Smooth muscle cell (in vitro differentiated cells): ENCODE results near the gene PSME3IP1. TPM values are rescaled to one million over a fixed set of nuclear protein-coding genes. Genes with fewer than 3 reads are reported as not detected.

Experiments used
- DNase-seq: peaks from one replicate; lab custom pipeline; 2025; ENCODE audit not compliant: unreplicated experiment; lab: John Stamatoyannopoulos, UW
- H2AFZ ChIP-seq: fragments of 200-600 bp; sonication (generic); 2 replicates; pipeline ENCODE4 v1.6.0; 2016; ENCODE audit warnings: antibody characterized with exemption, low read depth, mild to moderate bottlenecking
- H3F3A ChIP-seq: fragments of 200-600 bp; sonication (generic); 2 replicates; pipeline ENCODE4 v1.6.0; 2017; ENCODE audit warnings: antibody characterized with exemption, low read depth
- H3K27ac ChIP-seq: fragments of 200-600 bp; sonication (generic); 2 replicates; pipeline ENCODE4 v1.5.1; 2016; ENCODE audit warnings: low read depth, mild to moderate bottlenecking
- H3K27me3 ChIP-seq: fragments of 200-600 bp; sonication (generic); 2 replicates; pipeline ENCODE4 v1.6.1; 2016; ENCODE audit warnings: low read depth, mild to moderate bottlenecking
- H3K36me3 ChIP-seq: fragments of 200-600 bp; sonication (generic); 2 replicates; pipeline ENCODE4 v1.5.1; 2016; ENCODE audit warnings: low read depth
- H3K4me1 ChIP-seq: fragments of 200-600 bp; sonication (generic); 2 replicates; pipeline ENCODE4 v1.5.1; 2016; ENCODE audit warnings: low read depth
- H3K4me2 ChIP-seq: fragments of 200-600 bp; sonication (generic); 2 replicates; pipeline ENCODE4 v1.6.0; 2016; ENCODE audit warnings: mild to moderate bottlenecking
- H3K4me3 ChIP-seq: fragments of 200-600 bp; sonication (generic); 2 replicates; pipeline ENCODE4 v1.5.1; 2016; ENCODE audit warnings: mild to moderate bottlenecking
- H3K79me2 ChIP-seq: fragments of 200-600 bp; sonication (generic); 2 replicates; pipeline ENCODE4 v1.6.0; 2016; ENCODE audit warnings: low read depth, mild to moderate bottlenecking
- H3K9ac ChIP-seq: fragments of 200-600 bp; sonication (generic); 2 replicates; pipeline ENCODE4 v1.6.0; 2016; ENCODE audit warnings: low read depth
- H3K9me3 ChIP-seq: fragments of 200-600 bp; sonication (generic); replicated peaks from 2 replicates; pipeline ENCODE4 v1.5.1; 2016; ENCODE audit warnings: low read depth
- H4K20me1 ChIP-seq: fragments of 200-600 bp; sonication (generic); 2 replicates; pipeline ENCODE4 v1.6.0; 2016; ENCODE audit warnings: low read depth
- WGBS: methylation state at CpG from one replicate; pipeline ENCODE4 v1.1.7; 2016; ENCODE audit warnings: low lambda C conversion rate; 5-methylcytosine and 5-hydroxymethylcytosine counted together
- polyA plus RNA-seq: library from polyadenylated mRNA; unstranded; fragments of >200 nt; fragmentation: Nextera tagmentation; extraction: Ambion mirVana; gene quantifications from 2 replicates; pipeline ENCODE4 v1.2.1, GENCODE V29; 2016
- total RNA-seq: library from RNA; depleted of rRNA; stranded (reverse); fragments of >200 nt; gene quantifications from 2 replicates; pipeline ENCODE4 v1.2.3, GENCODE V29; 2014
- TF ChIP-seq, protein P1 (sequence below): fragments of 200-600 bp; sonication (generic); IDR thresholded peaks from 2 replicates; pipeline ENCODE4 v1.5.1; 2017; ENCODE audit warnings: borderline replicate concordance, mild to moderate bottlenecking, antibody characterized with exemption; ENCODE audit not compliant: insufficient read depth, poor library complexity, severe bottlenecking

The PSME3IP1 gene
- total and polyA plus RNA-seq, 2 experiments from 2014 or later: 58.1 to 104 TPM

DNA sequence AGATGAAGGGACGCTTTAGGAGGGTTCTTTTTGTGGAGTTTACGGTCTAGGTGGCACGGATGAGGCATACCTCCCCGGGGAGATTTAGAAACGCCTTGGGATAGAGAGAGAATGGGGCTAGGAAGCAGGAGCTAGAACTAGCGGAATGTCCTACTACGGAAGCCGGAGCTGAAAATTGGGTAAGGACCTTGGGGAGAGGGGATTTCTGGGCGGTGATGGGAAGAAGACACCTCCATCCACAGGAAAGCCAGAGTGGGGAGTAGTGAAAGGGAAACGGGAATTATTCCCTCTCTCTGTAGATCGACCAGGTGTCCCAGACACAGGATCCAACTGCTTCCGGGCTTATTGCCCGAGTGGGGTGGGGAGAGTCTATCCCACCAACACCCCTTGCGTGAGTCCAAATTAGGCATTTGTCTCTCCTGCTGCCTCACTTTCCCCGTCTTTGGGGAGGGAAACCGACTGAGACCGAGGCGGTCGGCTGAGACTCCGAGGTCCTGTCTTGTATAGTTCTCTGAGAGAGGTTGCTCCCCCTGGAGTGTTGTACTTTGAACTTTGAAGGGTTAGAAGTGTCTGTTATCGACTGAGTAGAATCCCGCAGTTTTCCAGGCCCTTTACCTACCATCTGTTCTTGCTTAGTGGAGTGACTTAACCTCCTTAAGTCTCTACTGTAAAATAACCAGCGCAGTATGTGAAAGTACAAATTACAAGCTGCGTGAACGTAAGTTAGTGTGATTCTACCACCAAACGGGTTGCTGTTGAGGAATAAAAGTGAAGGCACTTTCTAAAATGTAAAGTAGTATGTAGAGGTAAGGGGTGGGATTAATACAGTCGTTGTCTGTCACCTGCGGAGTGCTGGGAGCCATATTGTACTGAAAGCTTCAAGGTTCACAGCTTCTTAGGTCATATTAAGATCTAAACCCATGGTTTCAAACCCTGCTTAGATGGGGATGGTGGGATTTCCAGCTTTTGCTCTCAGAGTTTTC, 1.3 kb upstream of the PSME3IP1 start:
- Histone ChIP-seq H3K4me3 (peak overlapping the region; percentile 78), H3K36me3 (no peaks in the 10 kb centered on the region), H3K79me2 (peaks cover 89% of the 10 kb centered on the region), H3K9me3 (no peaks in the 10 kb centered on the region), H2AFZ (peak overlapping the region; percentile 53), H3K9ac (peak overlapping the region; percentile 93), H4K20me1 (peaks cover 32% of the 10 kb centered on the region), H3K27ac (peak overlapping the region; percentile 87), H3K4me1 (peaks cover 43% of the 10 kb centered on the region), H3K27me3 (no peaks in the 10 kb centered on the region), H3K4me2 (peak overlapping the region; percentile 96), H3F3A (peaks cover 15% of the 10 kb centered on the region)
- DNase-seq: no peak
- TF ChIP-seq, protein P1, sequence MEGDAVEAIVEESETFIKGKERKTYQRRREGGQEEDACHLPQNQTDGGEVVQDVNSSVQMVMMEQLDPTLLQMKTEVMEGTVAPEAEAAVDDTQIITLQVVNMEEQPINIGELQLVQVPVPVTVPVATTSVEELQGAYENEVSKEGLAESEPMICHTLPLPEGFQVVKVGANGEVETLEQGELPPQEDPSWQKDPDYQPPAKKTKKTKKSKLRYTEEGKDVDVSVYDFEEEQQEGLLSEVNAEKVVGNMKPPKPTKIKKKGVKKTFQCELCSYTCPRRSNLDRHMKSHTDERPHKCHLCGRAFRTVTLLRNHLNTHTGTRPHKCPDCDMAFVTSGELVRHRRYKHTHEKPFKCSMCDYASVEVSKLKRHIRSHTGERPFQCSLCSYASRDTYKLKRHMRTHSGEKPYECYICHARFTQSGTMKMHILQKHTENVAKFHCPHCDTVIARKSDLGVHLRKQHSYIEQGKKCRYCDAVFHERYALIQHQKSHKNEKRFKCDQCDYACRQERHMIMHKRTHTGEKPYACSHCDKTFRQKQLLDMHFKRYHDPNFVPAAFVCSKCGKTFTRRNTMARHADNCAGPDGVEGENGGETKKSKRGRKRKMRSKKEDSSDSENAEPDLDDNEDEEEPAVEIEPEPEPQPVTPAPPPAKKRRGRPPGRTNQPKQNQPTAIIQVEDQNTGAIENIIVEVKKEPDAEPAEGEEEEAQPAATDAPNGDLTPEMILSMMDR: no peak
- WGBS: 3% methylated on average over 28 of the region's 28 CpGs

DNA sequence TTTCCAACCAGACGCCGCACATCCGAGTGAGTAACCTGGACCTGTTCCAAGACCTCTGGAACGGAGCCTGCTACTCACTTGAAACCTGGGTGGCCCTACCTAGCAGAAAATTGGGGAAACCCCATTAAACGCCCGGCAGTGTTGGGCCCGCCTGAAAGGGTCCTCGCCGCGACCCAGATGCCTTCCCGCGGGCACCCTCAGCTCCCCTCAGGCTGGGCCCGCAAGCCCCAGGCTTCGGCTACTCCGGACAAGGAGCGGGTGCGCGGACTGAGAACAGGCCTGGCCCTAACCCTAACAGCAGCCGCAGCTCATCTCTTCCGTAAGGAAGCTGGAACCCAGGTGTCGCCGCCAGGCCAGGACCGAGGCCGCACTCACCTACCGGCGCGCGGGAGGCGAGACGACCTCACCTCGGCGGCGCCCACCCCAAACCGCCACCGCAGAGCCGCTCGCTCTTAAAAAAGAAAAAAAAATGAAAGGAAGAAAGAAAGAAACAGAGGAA, 344 bp downstream of the PSME3IP1 start:
- no peaks in the 10 kb centered on the region for H3K27me3 ChIP-seq
- peaks cover 10% of the 10 kb centered on the region for H3F3A ChIP-seq
- 2% methylated on average over 35 of the region's 37 CpGs for WGBS
- peaks cover 27% of the 10 kb centered on the region for H3K4me1 ChIP-seq
- no peak for DNase-seq
- peaks cover 21% of the 10 kb centered on the region for H4K20me1 ChIP-seq
- peak overlapping the region; percentile 75 for H3K4me3 ChIP-seq
- H3K27ac ChIP-seq: peak overlapping the region; percentile 84
- H3K4me2 ChIP-seq: peak overlapping the region; percentile 87
- H3K36me3 ChIP-seq: no peaks in the 10 kb centered on the region
- H2AFZ ChIP-seq: peak overlapping the region; percentile 80
- TF ChIP-seq, protein P1: no peak
- peaks cover 88% of the 10 kb centered on the region for H3K79me2 ChIP-seq
- H3K9ac ChIP-seq: peak overlapping the region; percentile 90
- H3K9me3 ChIP-seq: no peaks in the 10 kb centered on the region

DNA sequence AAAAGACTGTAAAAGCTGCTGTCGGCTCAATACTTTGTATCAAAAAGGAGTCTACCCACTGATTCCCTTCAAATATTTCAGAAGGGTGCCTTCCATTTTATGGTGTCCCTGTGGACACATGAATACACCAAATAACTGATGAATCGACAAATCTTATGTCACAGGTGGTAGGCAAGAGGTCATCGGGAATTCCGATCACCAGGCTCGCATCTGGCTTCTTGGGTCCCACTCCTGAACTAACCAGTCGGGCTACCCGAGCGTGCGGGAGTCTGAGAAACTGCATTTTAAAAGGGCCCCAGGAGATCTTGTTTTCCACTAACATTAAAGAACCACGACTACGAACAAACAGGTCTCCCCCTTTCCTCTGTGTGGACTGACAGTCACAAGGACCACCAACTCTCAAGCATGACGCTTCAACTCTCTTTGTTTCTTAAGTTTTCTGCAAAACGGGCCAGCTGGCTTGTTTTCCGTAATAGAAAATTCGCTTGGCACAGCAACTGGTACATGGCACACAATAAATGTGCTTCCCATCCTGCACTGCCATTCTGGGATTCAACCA, 873 bp downstream of the PSME3IP1 start:
- peak overlapping the region; percentile 75 for H3K4me3 ChIP-seq
- peak overlapping the region; percentile 84 for H3K27ac ChIP-seq
- H2AFZ ChIP-seq: peak overlapping the region; percentile 80
- H3F3A ChIP-seq: peaks cover 10% of the 10 kb centered on the region
- no peaks in the 10 kb centered on the region for H3K9me3 ChIP-seq
- peak overlapping the region; percentile 87 for H3K4me2 ChIP-seq
- TF ChIP-seq, protein P1: no peak
- H3K79me2 ChIP-seq: peaks cover 88% of the 10 kb centered on the region
- no peaks in the 10 kb centered on the region for H3K36me3 ChIP-seq
- H4K20me1 ChIP-seq: peaks cover 19% of the 10 kb centered on the region
- H3K9ac ChIP-seq: peak overlapping the region; percentile 90
- H3K27me3 ChIP-seq: no peaks in the 10 kb centered on the region
- no peak for DNase-seq
- 25% methylated on average over 15 of the region's 15 CpGs for WGBS
- peaks cover 27% of the 10 kb centered on the region for H3K4me1 ChIP-seq
